Thoracic aorta (tissue), 2 donors: ENCODE measurements around the gene SIX1. TPM values are rescaled to one million over a fixed set of nuclear protein-coding genes. Genes with fewer than 3 reads are reported as not detected.

Source experiments
- ATAC-seq: fragments of 150-250 bp; one replicate; pipeline ENCODE4 v1.8.0; 2017; ENCODE audit warnings: low read depth; ENCODE audit not compliant: insufficient number of reproducible peaks, low FRiP score
- DNase-seq: peaks from one replicate; pipeline ENCODE4 v3.0.0-alpha.2; 2020; ENCODE audit warnings: low spot score
- H3K27ac ChIP-seq, 2 donors: fragments of 200-600 bp; sonication (generic); 1 replicate in 1 of 2; 2 replicates in 1 of 2; pipeline ENCODE4 v1.5.1; 2016; ENCODE audit warnings: mild to moderate bottlenecking in 2 of 2, moderate library complexity in 2 of 2
- H3K27me3 ChIP-seq: fragments of 200-600 bp; sonication (generic); replicated peaks from 2 replicates; pipeline ENCODE4 v1.6.0; 2016; ENCODE audit warnings: mild to moderate bottlenecking; ENCODE audit not compliant: insufficient read depth
- H3K36me3 ChIP-seq: fragments of 200-600 bp; sonication (generic); one replicate; pipeline ENCODE4 v1.5.1; 2016
- H3K4me1 ChIP-seq, 2 donors: fragments of 200-600 bp; sonication (generic); 1 replicate in 1 of 2; 2 replicates in 1 of 2; pipeline versions ENCODE4 v1.5.1 to v1.6.0; 2016; ENCODE audit warnings: low read depth in 2 of 2, mild to moderate bottlenecking in 1 of 2; ENCODE audit not compliant: control insufficient read depth in 1 of 2
- H3K4me3 ChIP-seq: fragments of 200-600 bp; sonication (generic); 2 replicates; pipeline ENCODE4 v1.5.1; 2016; ENCODE audit warnings: mild to moderate bottlenecking
- H3K9me3 ChIP-seq: fragments of 200-600 bp; sonication (generic); 2 replicates; pipeline ENCODE4 v1.5.1; 2016
- CTCF ChIP-seq: fragments of 200-600 bp; sonication (generic); IDR thresholded peaks from one replicate; pipeline ENCODE4 v1.5.1; 2019; ENCODE audit warnings: antibody characterized with exemption
- total RNA-seq, 2 donors: library from RNA; depleted of rRNA; stranded (reverse); fragments of >200 nt; gene quantifications; one replicate each; pipeline versions ENCODE4 v1.1.0 to v1.2.3, GENCODE V29; 2016

SIX1 gene
- total RNA-seq, 2 donors from 2014 or later, result 2.6 to 5.1 TPM

GRCh38 chr14:60644666-60645065 is 4.6 kb downstream of the SIX1 start:
- Histone ChIP-seq H3K27ac (no peak overlapping the region), H3K9me3 (no peaks in the 10 kb centered on the region), H3K36me3 (no peaks in the 10 kb centered on the region), H3K27me3 (peaks cover 64% of the 10 kb centered on the region), H3K4me1 (peaks cover 11 to 41% of the 10 kb centered on the region in 2 donors), H3K4me3 (no peak overlapping the region)
- TF ChIP-seq CTCF, result no peak
- DNase-seq (no peak), ATAC-seq (no peak)

- peak overlapping the region in 1 of 2 donors; percentile 20 for H3K27ac ChIP-seq
- no peaks in the 10 kb centered on the region for H3K9me3 ChIP-seq
- DNase-seq (no peak), ATAC-seq (no peak)
- H3K4me3 ChIP-seq, result no peak overlapping the region
- no peaks in the 10 kb centered on the region for H3K36me3 ChIP-seq
- no peak for TF ChIP-seq CTCF
- peaks cover 7 to 32% of the 10 kb centered on the region in 2 donors for H3K4me1 ChIP-seq
- peaks cover 64% of the 10 kb centered on the region for H3K27me3 ChIP-seq
Measured at GRCh38 chr14:60643463-60644314, 5.6 kb downstream of the SIX1 start.

- DNase-seq (no peak), ATAC-seq (no peak)
- no peaks in the 10 kb centered on the region for H3K9me3 ChIP-seq
- H3K27me3 ChIP-seq, result peaks cover 64% of the 10 kb centered on the region
- no peak overlapping the region for H3K27ac ChIP-seq
- TF ChIP-seq CTCF, result no peak
- no peaks in the 10 kb centered on the region for H3K36me3 ChIP-seq
- no peak overlapping the region for H3K4me3 ChIP-seq
- H3K4me1 ChIP-seq, result peaks cover 1 to 27% of the 10 kb centered on the region in 2 donors
Measured at GRCh38 chr14:60643141-60643462, 6.2 kb downstream of the SIX1 start.

GRCh38 chr14:60642270-60643140 is 6.8 kb downstream of the SIX1 start:
- TF ChIP-seq CTCF, result no peak
- H3K4me1 ChIP-seq, result peaks cover 0 to 27% of the 10 kb centered on the region in 2 donors
- H3K9me3 ChIP-seq, result no peaks in the 10 kb centered on the region
- peak overlapping the region in 1 of 2 donors; percentile 11 for H3K27ac ChIP-seq
- H3K4me3 ChIP-seq, result no peak overlapping the region
- ATAC-seq (no peak), DNase-seq (no peak)
- no peaks in the 10 kb centered on the region for H3K36me3 ChIP-seq
- H3K27me3 ChIP-seq, result peaks cover 58% of the 10 kb centered on the region

GRCh38 chr14:60641742-60642269 is 7.5 kb downstream of the SIX1 start:
- Histone ChIP-seq H3K27ac (peak overlapping the region in 1 of 2 donors; percentile 11), H3K9me3 (no peaks in the 10 kb centered on the region), H3K4me1 (peaks cover 0 to 23% of the 10 kb centered on the region in 2 donors), H3K27me3 (peaks cover 53% of the 10 kb centered on the region), H3K36me3 (no peaks in the 10 kb centered on the region), H3K4me3 (no peak overlapping the region)
- DNase-seq (no peak), ATAC-seq (no peak)
- no peak for TF ChIP-seq CTCF
